Activated T-cell treated with anti-CD3 and anti-CD28 coated beads for 4 hours (primary cell): ENCODE data around the gene AK2.
"Not testable (repeated sequence)": the region's sequence is repeated elsewhere in the genome, so short reads cannot be mapped to it uniquely, and the experiment has no call there.

Experiments
- DNase-seq: peaks from one replicate; pipeline ENCODE4 v3.0.0-alpha.2; 2020

AK2 gene

GRCh38 chr1:32997381-32997891 is 39.2 kb downstream of the AK2 start:
- DNase-seq = no peak

DNA sequence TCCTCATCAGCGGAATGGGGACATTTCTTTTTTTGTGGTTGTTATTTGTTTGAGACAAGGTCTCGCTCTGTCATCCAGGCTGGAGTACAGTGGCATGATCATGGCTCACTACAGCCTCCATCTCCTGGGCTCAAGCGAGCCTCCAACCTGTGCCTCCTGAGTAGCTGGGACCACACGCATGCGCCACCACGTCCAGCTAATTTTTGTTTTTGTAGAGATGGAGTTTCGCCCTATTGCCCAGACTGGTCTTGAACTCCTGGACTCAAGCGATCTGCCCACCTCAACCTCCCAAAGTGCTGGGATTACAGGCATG is 43.4 kb downstream of the AK2 start:
- DNase-seq = not testable (repeated sequence)

GRCh38 chr1:32992489-32993323 is 44.0 kb downstream of the AK2 start:
- DNase-seq = no peak

- DNase-seq = no peak
These were observed 44.7 kb downstream of the AK2 start for GRCh38 chr1:32991819-32992488.

DNA sequence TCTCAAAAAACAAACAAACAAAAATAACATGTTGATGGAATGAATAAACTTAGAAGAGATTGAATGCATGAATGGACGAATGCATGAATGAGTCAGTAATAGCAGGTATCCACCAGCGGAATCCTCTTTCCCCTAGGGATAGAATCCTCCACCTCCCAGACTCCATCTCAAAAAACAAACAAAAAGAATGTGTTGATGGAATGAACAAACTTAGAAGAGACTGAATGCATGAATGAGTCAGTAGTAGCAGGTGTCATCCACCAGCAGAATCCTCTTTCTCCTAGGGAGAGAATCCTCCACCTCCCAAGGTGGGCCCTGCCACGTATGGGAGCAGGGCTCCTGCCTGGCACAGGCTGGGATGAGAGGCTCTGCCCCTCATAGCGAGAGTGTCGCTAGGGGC is 45.3 kb downstream of the AK2 start:
- no peak for DNase-seq

GRCh38 chr1:32990887-32991286 is 45.8 kb downstream of the AK2 start:
- DNase-seq = no peak

DNA sequence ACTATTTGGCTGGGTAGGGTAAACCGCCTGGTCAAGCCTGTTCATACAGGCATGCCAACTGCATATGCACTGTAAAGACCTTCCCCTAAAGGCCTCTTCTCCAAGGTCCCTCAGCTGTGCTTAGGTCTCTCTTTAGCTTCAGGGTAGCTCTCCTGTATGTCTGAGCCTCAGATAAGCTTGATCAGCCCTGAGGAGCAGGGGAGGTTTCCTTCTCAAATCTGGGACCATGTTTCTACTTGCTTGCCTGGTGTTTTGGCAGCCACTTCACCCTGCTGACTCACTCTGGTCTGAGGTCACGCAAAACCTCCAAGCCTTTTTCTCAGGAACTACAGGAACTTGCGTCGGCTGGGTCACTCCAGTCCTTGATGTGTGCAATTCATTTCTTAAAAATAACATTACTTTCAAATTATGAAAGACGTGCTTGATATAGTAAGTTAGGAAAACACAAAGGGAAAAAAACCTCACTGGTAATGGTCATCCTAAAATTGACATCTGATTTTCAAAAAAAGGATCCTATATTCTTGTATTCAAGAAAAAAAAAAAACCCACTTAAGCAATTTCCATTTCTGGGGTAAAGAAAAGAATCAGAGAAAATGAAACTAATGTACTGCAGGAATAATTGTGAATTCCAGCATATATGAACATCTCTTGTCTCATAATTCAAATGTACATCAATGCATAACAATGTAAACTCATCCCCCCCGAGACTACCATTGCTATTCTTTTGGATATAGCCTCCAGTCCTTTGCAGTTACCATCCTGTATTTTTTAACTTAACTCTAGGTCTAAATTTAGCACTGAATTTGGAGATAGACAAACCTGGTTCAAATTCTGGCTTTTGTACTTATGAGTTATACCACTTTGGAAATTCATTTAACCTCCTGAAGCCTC is 47.3 kb downstream of the AK2 start:
- DNase-seq = no peak

DNA sequence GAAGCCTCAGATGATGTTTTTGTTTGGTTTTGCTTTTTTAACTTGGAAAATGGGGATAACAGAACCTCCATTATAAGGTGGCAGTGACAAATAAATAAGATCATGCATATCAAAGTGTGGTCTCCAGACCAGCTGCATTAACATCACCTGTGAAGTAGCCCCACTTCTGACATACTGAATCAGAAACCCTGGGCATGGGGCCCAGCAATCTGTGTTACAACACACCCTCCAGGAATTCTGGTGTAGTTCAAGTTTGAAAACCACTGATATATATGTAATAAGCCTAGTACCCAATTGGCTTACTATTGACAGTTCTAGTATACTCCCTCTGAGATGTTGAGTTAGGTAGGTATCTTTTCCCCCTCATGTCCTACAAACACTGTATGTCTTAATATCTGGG is 48.0 kb downstream of the AK2 start:
- no peak for DNase-seq

DNA sequence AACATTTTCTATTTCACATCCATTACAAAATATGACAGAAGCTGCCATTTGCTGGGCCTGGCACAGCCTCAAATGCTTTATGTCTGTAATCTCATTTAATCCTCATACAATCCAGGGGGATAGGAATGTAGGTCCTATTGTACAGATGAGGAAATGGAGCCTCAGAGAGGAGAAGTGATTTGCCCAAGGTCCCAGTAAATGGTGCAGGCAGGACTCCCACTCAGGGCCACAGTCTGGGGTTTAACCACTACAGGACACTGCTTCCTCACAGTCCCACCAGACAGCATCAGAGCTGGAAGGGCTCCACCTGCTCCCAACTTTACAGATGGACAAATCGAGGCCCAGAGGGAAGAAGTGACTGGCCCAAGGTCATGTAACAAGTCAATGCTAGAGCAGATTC is 51.5 kb downstream of the AK2 start:
- DNase-seq = no peak

DNA sequence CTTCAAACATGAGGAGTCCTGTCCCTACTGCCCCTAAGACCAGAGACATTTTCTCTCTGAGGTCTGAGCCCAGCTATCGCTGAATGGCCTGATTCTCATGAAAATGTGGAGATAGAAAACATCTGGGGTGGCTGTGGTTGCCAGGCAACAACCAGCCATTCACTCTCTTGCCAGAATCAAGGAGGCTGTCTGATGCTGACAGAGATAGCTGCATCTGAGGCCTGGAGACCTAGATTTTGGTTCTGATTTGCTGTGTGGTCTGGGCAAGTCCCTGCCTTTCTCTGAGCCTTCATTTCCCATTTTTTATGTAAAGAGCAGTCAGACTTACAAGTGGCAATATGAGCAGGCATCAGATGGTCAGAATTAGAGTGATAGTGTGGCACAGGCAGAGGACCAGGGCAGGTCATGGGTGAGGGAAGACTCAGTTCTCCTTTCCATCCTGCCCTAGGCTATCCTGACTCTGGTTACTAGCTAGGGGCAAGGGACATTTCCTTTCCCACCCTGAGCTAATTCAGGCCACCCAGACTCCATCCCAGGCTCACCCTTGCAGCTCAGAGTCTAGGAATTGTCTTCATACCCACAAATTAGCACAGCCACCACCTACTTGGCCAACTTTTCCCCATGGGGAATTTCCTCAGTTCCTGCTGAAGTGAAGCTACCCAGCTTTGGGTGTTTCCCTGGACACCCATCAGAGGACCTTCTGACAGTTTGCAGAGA is 52.1 kb downstream of the AK2 start:
- DNase-seq = no peak

GRCh38 chr1:32984090-32984454 is 52.6 kb downstream of the AK2 start:
- DNase-seq = no peak

- DNase-seq = no peak
These were observed 53.7 kb downstream of the AK2 start for GRCh38 chr1:32983020-32983419.

GRCh38 chr1:32981003-32981901 is 55.4 kb downstream of the AK2 start:
- DNase-seq = peak; percentile 38

DNA sequence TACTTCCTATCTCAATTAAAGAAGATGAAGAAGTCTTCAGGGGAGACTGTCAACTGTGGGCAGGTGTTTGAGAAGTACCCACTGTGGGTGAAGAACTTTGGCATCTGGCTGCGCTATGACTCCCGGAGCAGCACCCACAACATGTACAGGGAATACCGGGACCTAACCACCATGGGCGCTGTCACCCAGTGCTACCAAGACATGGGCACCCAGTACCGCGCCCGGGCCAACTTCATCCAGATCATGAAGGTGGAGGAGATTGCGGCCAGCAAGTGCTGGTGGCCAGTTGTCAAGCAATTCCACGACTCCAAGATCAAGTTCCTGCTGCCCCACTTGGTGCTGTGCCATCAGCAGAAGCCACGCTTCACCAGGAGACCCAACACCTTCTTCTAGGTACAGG is 56.6 kb downstream of the AK2 start:
- DNase-seq = no peak

DNA sequence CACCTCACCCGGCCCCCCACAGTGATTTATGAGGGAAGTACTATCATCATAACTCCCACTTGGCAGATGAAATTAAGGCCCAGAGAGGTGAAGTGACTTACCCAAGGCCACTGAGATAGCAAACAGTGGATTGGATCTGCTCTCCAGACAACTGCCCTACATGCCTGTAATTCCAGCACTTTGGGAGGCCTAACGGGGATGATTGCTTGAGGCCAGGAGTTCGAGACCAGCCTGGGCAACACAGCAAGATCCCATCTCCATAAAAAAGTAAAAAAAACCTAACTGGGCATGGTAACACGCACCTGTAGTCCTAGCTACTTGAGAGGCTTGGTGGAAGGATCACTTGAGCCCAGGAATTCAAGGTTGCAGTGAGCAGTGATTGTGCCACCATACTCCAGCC is 57.8 kb downstream of the AK2 start:
- no peak for DNase-seq

DNA sequence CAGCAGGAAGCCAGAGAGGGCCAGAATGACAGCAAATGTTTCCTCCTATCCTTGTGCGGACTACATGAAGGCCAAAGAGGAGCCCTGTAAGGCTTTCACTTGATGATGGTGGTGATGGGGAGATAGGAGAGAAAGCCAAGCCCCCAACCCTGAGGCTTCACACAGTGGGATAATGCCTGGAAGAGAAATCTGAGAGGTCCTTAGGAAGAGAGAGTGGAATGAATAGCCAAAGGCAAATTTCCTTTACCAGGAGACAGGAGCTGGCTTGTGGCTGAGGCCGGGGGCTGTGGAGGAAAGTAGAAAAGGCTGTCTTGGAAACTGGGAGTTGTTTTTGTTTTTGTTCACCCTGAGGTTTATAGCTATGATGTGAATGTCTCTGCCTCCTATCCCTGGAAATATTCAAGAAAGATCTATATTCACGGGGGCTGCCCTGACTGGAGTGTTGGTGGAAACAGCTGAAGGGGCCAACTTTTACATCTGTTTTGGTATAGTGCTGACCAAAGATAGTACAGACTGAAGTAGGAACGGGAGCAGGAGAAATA is 59.1 kb downstream of the AK2 start:
- no peak for DNase-seq

- DNase-seq = not testable (repeated sequence)
These were observed 61.6 kb downstream of the AK2 start for GRCh38 chr1:32975055-32975454.

DNA sequence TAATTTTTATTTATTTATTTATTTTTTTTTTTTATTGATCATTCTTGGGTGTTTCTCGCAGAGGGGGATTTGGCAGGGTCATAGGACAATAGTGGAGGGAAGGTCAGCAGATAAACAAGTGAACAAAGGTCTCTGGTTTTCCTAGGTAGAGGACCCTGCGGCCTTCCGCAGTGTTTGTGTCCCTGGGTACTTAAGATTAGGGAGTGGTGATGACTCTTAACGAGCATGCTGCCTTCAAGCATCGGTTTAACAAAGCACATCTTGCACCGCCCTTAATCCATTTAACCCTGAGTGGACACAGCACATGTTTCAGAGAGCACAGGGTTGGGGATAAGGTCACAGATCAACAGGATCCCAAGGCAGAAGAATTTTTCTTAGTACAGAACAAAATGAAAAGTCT is 63.2 kb downstream of the AK2 start:
- DNase-seq = not testable (repeated sequence)

DNA sequence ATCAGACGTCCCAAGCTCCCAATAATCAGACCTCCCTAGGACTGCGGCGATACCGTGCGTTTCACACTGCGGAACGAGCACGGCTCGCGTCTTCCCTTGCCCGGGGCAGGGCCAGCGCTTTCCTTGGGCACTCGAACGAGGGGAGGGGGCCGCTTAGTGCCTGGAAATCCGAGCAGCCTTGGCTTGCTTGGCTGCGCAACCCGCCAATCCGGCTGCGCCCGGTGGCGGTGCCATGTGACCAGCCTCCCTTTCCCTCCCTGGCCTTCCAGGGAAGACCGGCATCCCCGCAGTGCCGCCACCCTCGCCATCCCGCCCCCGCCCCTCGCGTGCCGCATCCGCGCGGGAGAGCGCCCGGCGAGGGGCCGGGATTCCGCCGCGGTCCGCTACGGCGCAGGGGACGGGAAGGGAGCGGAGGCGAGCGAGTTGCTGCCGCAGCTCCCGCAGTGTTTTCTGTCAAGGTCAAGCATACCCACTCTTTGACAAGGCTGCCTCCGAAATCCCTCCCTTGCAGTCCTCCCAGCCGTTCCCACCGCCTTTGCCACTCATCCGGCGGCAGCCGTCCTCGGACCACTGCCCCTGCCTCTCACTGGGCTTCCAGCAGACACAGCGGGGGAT is 63.8 kb downstream of the AK2 start:
- DNase-seq = no peak

- no peak for DNase-seq
These were observed 65.1 kb downstream of the AK2 start for GRCh38 chr1:32971576-32971975.

GRCh38 chr1:32971156-32971555 is 65.5 kb downstream of the AK2 start:
- DNase-seq = no peak
